Measurements from ENCODE around the gene PRKN.

The PRKN gene

DNA sequence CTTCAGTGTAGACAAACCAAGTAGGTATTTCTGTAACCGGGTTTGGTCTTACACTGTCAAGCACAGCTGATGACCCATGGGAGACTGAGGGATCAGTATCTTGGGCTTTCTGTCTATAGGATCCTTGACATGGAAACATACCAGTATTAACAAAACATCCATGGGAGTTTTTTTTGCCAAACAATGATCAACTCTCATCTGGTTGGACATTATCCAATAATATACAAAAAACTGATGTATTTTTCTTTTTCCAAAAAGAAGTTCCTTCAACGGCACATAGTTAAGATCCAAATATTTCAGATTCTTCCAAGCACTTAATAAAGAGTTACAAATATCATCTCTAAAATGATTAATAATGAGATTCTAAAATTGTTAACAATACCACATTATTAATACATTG lies 459.9 kb downstream of the PRKN start:
- TF ChIP-seq CTCF (IDR thresholded peaks at IDR 0.05; ENCODE audit: low read length) = no peak
- no peak for TF ChIP-seq EZH2 (IDR thresholded peaks at IDR 0.05; ENCODE audit: borderline replicate concordance, low read length)
- Histone ChIP-seq H3K36me3 (ENCODE audit: insufficient read depth, low read length) (no peaks in the 10 kb centered on the region), H3K9ac (ENCODE audit: low read length) (no peak overlapping the region), H2AFZ (ENCODE audit: low read length) (no peak overlapping the region), H3K79me2 (ENCODE audit: insufficient read depth, low read length) (no peaks in the 10 kb centered on the region), H3K27me3 (ENCODE audit: insufficient read depth, low read length) (no peaks in the 10 kb centered on the region), H3F3A (ENCODE audit: insufficient read depth, low read length) (no peaks in the 10 kb centered on the region), H3K27ac (ENCODE audit: low read depth, low read length, poor library complexity, severe bottlenecking) (no peak overlapping the region), H3K4me1 (ENCODE audit: insufficient read depth, low read length, severe bottlenecking) (no peaks in the 10 kb centered on the region), H4K20me1 (ENCODE audit: insufficient read depth, low read length) (no peaks in the 10 kb centered on the region), H3K9me2 (ENCODE audit: low read depth, low read length) (no peaks in the 10 kb centered on the region), H3K9me3 (ENCODE audit: low read length) (no peaks in the 10 kb centered on the region), H3K4me3 (ENCODE audit: low read depth, low read length, poor library complexity, severe bottlenecking) (no peak overlapping the region), H3K4me2 (ENCODE audit: low read length) (no peak overlapping the region)

DNA sequence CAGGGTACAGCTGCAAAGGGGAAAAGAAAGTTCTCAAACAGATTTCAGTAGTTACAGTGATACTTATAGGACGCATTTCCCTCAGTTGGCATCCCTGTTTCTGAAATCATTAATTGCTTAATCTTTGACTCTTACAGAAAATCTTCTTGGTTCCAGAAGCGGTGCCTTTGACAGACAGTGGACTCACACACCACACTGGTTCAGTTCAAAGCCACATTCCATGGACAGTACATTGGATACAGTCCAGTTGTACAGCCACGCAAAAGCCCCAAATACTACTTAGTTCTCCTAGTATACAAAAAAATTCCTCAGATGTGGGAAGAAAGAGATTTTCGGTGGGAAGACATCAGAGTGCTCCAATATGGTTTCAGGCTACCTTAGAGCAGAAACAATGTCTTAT lies 460.4 kb downstream of the PRKN start:
- H3K27ac ChIP-seq (ENCODE audit: low read depth, low read length, poor library complexity, severe bottlenecking) = no peak overlapping the region
- H3K4me3 ChIP-seq (ENCODE audit: low read depth, low read length, poor library complexity, severe bottlenecking) = no peak overlapping the region
- no peak overlapping the region for H2AFZ ChIP-seq (ENCODE audit: low read length)
- no peaks in the 10 kb centered on the region for H3K9me3 ChIP-seq (ENCODE audit: low read length)
- no peaks in the 10 kb centered on the region for H3F3A ChIP-seq (ENCODE audit: insufficient read depth, low read length)
- no peaks in the 10 kb centered on the region for H3K36me3 ChIP-seq (ENCODE audit: insufficient read depth, low read length)
- no peak overlapping the region for H3K9ac ChIP-seq (ENCODE audit: low read length)
- no peaks in the 10 kb centered on the region for H3K79me2 ChIP-seq (ENCODE audit: insufficient read depth, low read length)
- no peak for TF ChIP-seq CTCF (IDR thresholded peaks at IDR 0.05; ENCODE audit: low read length)
- TF ChIP-seq EZH2 (IDR thresholded peaks at IDR 0.05; ENCODE audit: borderline replicate concordance, low read length) = no peak
- no peaks in the 10 kb centered on the region for H3K27me3 ChIP-seq (ENCODE audit: insufficient read depth, low read length)
- no peaks in the 10 kb centered on the region for H3K9me2 ChIP-seq (ENCODE audit: low read depth, low read length)
- H3K4me1 ChIP-seq (ENCODE audit: insufficient read depth, low read length, severe bottlenecking) = no peaks in the 10 kb centered on the region
- no peak overlapping the region for H3K4me2 ChIP-seq (ENCODE audit: low read length)
- H4K20me1 ChIP-seq (ENCODE audit: insufficient read depth, low read length) = no peaks in the 10 kb centered on the region

GRCh38 chr6:162264581-162264980 lies 463.0 kb downstream of the PRKN start:
- no peaks in the 10 kb centered on the region for H3K79me2 ChIP-seq (ENCODE audit: insufficient read depth, low read length)
- H3K9ac ChIP-seq (ENCODE audit: low read length) = no peak overlapping the region
- H3K9me2 ChIP-seq (ENCODE audit: low read depth, low read length) = no peaks in the 10 kb centered on the region
- no peaks in the 10 kb centered on the region for H3K27me3 ChIP-seq (ENCODE audit: insufficient read depth, low read length)
- no peak overlapping the region for H2AFZ ChIP-seq (ENCODE audit: low read length)
- H3K4me1 ChIP-seq (ENCODE audit: insufficient read depth, low read length, severe bottlenecking) = no peaks in the 10 kb centered on the region
- TF ChIP-seq EZH2 (IDR thresholded peaks at IDR 0.05; ENCODE audit: borderline replicate concordance, low read length) (no peak), CTCF (IDR thresholded peaks at IDR 0.05; ENCODE audit: low read length) (no peak)
- no peaks in the 10 kb centered on the region for H3K36me3 ChIP-seq (ENCODE audit: insufficient read depth, low read length)
- no peak overlapping the region for H3K27ac ChIP-seq (ENCODE audit: low read depth, low read length, poor library complexity, severe bottlenecking)
- H3K4me3 ChIP-seq (ENCODE audit: low read depth, low read length, poor library complexity, severe bottlenecking) = no peak overlapping the region
- no peak overlapping the region for H3K4me2 ChIP-seq (ENCODE audit: low read length)
- H3K9me3 ChIP-seq (ENCODE audit: low read length) = no peaks in the 10 kb centered on the region
- no peaks in the 10 kb centered on the region for H4K20me1 ChIP-seq (ENCODE audit: insufficient read depth, low read length)
- no peaks in the 10 kb centered on the region for H3F3A ChIP-seq (ENCODE audit: insufficient read depth, low read length)

Data from OCI-LY1 (cell line).